RPMI7951 (cell line): ENCODE data around the gene MTHFD2L. TPM values are rescaled to one million over a fixed set of nuclear protein-coding genes. Genes with fewer than 3 reads are reported as not detected.
"Not testable (repeated sequence)": the region's sequence is repeated elsewhere in the genome, so short reads cannot be mapped to it uniquely, and the experiment has no call there.

Source experiments
- DNase-seq: peaks from one replicate; pipeline ENCODE4 v3.0.0-alpha.2; 2012; ENCODE audit warnings: low read depth
- total RNA-seq: library from RNA; depleted of rRNA; stranded (reverse); fragments of >200 nt; shearing (Covaris generic); gene quantifications from 2 replicates; pipeline ENCODE4 v1.2.3, GENCODE V29; 2014; rRNA removed

The MTHFD2L gene
- 11.9 and 12.1 TPM in 2 replicates for total RNA-seq

GRCh38 chr4:74157561-74158465 lies at the start of gene MTHFD2L:
Gene MTHFD2L, plus strand, starts transcription at chr4:74158118. Its CDS starts 21 bp downstream, at chr4:74158139.
- DNase-seq = peak; percentile 95

- DNase-seq = no peak
Observed at GRCh38 chr4:74108457-74109115, 49.3 kb upstream of the MTHFD2L start.

- peak; percentile 95 for DNase-seq
Observed at GRCh38 chr4:74109116-74109869, 48.6 kb upstream of the MTHFD2L start.

- DNase-seq = peak; percentile 69
Observed at GRCh38 chr4:74109870-74110605, 47.9 kb upstream of the MTHFD2L start.

GRCh38 chr4:74110670-74111069 lies 47.2 kb upstream of the MTHFD2L start:
- DNase-seq = no peak

GRCh38 chr4:74111306-74111975 lies 46.5 kb upstream of the MTHFD2L start:
- DNase-seq = no peak

- peak; percentile 53 for DNase-seq
Observed at GRCh38 chr4:74111990-74112389, 45.9 kb upstream of the MTHFD2L start.

- peak; percentile 73 for DNase-seq
Observed at GRCh38 chr4:74112399-74113105, 45.4 kb upstream of the MTHFD2L start.

GRCh38 chr4:74114234-74114633 lies 43.7 kb upstream of the MTHFD2L start:
- peak; percentile 92 for DNase-seq

GRCh38 chr4:74117024-74117534 lies 40.8 kb upstream of the MTHFD2L start:
- peak; percentile 96 for DNase-seq

GRCh38 chr4:74118600-74119338 lies 39.1 kb upstream of the MTHFD2L start:
- no peak for DNase-seq

GRCh38 chr4:74120086-74120485 lies 37.8 kb upstream of the MTHFD2L start:
- no peak for DNase-seq

GRCh38 chr4:74121643-74122579 lies 36.0 kb upstream of the MTHFD2L start:
- DNase-seq = no peak

- DNase-seq = peak; percentile 63
Observed at GRCh38 chr4:74123065-74123728, 34.7 kb upstream of the MTHFD2L start.

GRCh38 chr4:74125029-74125428 lies 32.9 kb upstream of the MTHFD2L start:
- DNase-seq = no peak

- DNase-seq = no peak
Observed at GRCh38 chr4:74127745-74128144, 30.2 kb upstream of the MTHFD2L start.

GRCh38 chr4:74130843-74131242 lies 27.1 kb upstream of the MTHFD2L start:
- not testable (repeated sequence) for DNase-seq

GRCh38 chr4:74132188-74132587 lies 25.7 kb upstream of the MTHFD2L start:
- not testable (repeated sequence) for DNase-seq
